Middle frontal gyrus (tissue), 1 donor: ENCODE results near the gene ZDHHC8.

Source experiments
- DNase-seq: peaks from one replicate; pipeline ENCODE4 v3.0.0-alpha.2; 2015; ENCODE audit warnings: low spot score; ENCODE audit errors: extremely low spot score

ZDHHC8 gene

DNA sequence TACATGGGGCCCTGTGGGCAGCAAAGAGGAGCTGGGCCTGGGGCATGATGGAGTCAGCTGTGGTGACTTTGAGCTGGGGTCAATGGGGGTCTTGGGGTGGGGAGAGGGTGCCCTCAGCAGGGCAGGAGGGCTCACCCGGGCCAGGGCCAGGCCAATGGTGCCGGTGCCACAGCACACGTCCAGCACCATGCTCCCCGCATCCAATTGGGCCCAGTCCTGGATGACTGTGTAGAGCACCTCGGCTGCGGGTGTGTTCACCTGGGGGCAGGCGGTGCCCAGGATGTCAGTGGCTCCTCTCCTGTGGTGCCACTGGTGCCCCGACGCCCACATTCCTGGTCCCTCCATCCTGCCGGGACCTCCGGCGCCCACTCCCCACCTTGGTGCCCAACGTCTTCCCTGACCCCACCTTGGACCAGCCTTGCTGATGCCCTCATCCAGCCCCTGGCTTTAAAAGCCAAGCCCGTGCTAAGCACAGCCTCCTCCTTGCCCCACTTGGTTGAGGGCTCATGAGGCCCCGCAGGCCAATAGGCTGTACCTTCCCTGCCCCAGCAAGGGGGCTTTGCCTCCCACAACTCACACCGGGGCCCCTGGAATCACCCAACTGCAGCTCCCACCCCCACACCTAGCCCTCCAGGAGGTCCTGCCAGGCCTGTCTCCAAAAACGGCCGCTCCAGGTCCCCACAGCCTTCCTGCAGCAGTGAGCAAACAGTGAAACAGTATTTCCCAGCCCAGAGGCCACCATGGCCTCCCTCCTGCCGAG lies 17.9 kb upstream of the ZDHHC8 start:
- DNase-seq, result no peak

DNA sequence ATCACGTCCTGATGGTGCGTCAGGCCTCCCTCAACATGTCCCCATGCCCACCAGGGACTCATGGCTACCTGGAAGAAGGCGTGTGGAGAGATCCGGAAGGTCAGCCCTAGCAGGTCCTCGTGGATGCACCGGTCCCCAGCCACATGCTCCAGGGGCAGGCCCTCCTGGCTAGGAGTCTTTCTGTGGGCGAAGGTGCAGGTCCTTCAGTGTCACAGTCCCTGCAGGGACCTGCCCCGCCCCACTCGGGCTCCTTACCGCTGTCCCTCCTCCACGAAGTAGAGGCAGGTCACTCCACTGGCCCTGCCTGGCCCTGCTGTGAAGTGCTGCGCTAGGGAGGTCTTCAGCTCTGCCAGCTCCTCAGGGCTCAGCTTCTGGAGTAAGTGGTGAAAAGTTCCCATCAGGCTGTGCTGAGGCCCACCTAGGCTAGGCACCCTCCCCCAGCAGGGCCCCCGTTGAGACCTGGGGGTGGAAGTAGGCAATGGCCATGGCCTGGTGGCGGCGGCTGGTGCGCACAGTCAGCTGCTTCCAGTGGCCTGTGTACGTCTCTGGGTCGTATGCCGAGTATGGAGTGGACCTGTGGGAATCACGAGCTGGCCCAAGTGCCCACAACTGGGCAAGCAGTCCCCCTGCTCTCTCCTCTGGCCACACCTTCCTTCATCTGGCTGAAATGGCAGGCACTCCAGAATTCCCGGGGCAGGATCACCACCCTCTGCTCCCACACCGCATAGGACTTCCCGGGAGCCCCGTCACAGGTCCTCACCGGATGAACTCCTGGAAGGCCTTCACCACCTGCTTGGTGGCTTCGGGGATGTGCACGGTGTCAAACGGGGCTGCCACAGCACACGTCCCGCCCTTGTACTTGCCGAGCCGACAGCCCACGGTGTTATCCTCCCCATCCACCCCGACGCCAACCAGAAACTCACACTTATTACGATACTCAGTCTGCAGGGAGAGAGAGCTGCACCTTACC lies 16.8 kb upstream of the ZDHHC8 start:
- DNase-seq, result no peak

DNA sequence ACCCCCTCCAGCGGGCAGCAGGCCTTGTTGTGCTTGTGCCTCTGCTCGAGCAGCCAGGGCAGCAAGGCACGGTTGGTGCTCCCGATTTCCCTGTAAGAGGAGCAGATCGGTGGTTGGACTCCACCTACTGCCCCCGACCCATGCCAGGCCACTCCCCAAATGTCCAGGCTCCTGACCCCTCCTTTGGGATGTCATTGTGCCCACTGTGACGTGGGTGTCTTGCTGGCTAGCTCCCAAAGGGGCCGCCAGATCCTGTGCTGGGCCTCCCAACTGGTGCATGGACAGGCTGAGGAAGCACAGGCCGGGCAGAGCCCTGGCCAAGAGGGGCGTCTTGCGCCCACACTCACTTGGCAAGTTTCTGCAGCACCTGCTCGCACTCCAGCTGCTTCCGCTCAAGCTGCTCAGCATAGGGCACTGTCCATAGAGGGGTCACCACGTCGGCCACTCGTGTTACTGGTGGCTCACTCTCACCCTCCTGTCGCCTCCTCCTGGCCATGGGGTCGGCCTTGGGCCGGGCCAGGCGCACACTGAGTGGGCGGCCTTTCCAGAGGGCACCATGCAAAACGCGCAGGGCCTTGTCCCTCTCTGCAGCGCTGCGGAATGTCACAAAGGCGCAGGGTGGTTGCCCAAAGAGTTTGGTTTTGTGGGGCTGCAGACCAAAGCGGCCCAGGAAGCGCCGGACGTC lies 15.8 kb upstream of the ZDHHC8 start, which contains the start of gene RANBP1:
Gene RANBP1, plus strand, starts transcription at position 414 of the 685 bp plus-strand sequence. Its CDS starts 81 bp downstream, at position 495.
- no peak for DNase-seq

DNA sequence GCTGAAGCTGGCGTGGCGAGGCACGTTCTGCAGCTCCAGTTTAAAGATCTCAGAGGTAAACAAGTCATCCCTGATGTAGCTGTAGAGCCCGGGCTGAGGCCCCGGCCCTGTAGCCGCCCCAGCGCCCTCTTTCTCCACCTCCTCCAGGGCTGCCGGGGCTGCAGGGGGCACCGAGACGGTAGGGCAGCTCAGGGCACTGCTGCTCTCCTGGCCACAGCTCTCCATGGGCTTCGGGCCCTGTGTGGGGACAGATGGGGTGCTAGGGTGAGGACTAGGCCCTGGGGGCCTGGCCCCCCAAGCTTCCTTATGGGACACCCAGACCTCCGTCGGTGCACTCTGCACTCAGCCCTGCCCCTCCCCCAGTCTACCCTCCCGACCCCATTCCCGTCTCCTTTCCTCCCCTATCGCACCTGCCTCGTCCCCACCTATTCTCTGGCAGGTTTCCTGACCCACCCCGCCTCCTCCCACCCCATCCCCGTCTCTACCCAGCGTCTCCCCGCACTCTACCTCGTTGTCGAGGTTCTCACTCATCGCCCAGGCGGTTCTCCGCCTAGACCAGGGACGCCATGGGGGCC lies 15.1 kb upstream of the ZDHHC8 start:
- DNase-seq, result no peak

DNA sequence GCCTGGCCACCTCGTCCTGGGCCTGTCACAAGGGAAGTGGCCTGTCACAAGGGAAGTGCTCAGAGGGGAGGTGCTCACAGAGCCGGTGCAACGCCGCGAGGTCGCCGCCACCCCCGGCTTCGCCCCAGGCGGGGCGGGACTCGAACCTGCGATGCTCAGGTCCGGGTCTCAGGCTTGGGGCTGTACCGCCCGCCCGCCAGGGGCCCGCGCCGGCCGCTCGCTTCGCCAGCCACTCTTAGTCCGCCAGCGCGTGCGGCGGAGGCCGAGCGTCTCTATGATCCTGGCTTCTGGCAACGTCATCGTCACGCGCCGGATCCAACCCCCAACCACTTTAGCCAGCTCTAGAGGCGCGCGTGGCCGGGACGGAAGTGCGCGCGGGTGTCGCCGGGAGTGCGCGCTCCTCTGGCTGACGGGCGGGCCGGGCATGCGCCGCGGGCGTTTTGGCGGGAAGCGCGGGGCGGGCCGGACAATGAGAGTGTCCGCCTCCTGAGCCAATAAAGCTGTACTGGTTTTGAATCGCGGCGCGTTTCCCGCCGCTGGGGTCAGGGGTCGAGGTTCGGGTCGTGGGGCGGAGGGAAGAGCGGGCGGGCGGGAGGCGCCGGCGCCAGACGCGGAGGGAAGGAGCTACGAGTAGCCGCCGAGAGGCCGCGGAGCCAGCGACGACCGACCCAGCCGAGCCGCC lies 14.5 kb upstream of the ZDHHC8 start, which contains the start of gene TRMT2A:
Gene TRMT2A, minus strand, starts transcription at position 276 of the 682 bp plus-strand sequence. CDS start 320 bp downstream, outside the sequence.
- peak; percentile 95 for DNase-seq

DNA sequence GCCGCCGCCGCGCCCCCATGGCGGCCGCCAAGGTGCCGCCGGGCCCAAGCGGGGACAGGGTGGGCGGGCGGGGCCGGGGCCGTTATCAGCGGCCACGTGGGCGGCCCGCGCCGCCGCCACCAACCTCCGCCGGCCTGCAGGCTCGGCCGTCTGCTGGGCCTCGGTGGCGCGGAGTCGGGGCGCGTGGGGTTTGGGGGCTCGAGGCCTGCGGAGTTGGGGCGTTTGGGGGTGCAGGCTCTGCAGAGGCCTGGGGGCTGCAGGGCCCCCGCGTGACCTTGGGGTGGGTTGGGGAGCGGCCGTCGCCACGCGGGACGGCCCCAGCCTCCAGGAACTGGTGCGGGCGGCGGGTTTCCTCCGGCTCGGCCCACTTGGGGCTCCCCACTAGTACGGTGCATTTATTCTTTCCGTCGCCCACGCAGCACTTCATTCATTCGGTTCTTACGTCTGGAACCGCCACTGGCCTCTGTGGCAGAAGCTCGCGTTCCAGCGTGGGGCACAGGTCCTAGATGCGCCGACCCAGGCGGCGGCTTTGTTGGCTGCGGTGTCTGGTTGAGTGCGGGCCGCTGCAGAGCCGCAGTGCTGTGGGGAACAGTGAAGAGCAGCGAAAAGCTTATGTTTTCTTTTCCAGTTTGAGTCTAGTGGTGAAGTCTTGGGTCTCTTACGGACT lies 13.8 kb upstream of the ZDHHC8 start:
- no peak for DNase-seq

DNA sequence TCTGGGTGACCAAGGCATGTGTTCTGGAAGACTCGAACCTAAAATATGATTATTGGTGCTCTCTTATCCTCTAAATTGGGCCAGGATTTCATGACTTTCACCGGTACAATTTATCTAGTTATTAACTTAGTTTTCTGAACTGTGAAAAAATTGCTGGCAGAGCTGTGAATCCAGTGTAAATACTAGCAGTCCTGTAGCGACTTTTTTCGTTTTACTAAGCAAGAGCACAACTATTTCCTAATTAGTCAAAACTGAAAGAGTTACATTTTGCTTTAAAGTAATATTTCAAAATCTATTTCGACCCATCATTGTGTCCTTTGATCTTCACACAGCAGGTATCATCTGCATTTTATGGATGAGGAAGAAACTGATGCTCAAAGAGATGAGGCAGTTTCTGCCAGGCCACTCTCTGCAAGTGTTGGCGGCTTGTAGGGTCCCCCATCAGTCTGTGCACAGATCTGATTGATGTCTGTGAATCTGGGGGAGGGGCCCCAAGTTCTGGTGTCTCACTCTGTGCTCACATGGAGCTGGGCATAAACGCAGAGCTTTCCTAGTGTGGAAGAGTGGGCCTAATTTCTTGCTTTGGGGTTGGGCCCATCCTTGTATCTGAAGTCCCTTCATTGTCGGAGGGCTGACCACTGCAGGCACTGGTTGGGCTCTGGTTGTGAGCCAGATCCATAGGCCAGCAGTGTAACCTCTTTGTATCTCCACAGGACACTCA lies 13.1 kb upstream of the ZDHHC8 start:
- DNase-seq, result no peak

DNA sequence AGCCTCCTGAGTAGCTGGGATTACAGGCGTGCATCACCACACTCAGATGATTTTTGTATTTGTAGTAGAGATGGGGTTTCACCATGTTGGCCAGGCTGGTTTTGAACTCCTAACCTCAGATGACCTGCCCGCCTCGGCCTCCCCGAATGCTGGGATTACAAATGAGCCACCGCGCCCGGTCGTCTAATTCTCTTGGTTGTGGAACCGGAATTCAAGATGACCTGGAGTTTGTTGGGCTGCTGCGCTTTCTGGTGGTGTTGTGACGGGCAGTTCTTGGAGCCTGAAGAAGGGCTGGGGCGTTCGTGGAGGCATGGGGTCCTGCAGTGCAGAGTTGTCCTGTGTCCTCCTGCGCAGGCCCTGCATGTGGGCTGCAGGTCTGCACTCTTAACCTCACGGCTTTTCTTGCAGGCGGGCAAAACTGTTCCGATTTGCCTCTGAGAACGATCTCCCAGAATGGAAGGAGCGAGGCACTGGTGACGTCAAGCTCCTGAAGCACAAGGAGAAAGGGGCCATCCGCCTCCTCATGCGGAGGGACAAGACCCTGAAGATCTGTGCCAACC lies 9.7 kb upstream of the ZDHHC8 start:
- no peak for DNase-seq

DNA sequence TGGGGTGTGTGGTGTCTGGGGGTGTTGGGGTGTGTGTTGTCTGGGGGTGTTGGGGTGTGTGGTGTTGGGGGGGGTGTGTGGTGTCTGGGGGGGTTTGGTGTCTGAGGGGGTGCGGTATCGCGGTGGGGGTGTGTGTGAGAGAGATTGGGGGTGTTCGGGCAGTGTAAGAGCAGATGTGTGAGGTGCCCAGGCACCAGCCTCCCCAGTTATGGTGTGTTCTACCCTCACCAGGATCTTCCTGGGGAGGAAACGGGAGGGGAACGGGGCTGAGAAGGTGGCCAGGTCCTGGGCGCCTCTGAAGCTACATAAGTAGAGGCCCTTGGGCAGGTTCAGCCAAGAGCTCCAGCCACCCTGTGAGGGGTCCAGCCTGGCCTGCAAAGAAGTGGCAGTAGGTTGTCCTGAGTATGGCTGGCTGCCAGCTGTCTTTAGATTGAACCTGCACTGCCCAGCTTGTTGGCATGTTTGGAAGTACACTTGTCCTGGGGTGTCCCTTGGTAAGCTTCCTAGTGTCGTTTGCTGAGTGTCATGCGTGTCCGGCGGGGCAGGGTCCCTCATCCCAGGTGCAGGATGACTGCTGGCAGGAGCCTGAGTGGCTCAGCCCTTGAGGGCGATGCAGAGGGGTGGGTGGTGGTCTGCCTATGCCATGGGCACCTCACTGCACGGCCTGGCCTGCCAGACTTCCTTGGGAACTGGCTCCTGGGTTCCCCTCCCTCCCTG lies 8.1 kb upstream of the ZDHHC8 start:
- no peak for DNase-seq

DNA sequence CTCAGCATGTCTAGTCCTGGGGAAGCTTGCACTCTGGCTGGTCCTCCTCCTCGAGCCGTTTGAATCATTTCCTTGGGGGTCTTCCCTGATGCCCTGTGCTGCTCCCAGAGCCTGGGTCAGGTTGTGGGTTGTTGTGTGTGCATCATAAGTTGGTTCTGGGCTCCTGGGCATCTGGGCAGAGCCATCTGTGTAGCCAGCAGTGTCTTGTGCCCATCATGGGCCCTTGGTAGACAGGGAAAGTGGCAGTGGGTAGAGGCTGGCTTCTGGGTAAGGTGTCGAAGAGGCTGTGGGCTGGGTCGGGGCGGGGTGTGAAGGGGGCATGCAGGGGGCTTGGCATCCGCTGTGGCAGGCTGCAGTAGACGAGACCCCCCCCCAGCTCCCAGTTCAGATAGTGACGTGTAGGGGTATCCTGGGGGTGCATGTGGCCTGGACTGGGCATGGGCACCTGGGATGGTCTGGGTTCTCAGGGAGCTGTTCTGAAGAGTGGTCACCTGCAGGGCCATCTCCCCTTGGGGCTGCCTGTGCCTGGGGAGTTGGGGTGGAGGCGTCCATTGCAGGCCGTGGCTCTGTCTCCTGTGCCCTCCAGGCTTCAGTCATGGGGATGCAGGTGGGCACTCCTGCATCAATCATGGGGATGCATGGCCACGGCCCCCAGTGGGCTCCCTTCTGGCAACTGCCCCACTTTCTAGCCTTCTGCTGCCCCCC lies 7.4 kb upstream of the ZDHHC8 start:
- DNase-seq, result no peak

DNA sequence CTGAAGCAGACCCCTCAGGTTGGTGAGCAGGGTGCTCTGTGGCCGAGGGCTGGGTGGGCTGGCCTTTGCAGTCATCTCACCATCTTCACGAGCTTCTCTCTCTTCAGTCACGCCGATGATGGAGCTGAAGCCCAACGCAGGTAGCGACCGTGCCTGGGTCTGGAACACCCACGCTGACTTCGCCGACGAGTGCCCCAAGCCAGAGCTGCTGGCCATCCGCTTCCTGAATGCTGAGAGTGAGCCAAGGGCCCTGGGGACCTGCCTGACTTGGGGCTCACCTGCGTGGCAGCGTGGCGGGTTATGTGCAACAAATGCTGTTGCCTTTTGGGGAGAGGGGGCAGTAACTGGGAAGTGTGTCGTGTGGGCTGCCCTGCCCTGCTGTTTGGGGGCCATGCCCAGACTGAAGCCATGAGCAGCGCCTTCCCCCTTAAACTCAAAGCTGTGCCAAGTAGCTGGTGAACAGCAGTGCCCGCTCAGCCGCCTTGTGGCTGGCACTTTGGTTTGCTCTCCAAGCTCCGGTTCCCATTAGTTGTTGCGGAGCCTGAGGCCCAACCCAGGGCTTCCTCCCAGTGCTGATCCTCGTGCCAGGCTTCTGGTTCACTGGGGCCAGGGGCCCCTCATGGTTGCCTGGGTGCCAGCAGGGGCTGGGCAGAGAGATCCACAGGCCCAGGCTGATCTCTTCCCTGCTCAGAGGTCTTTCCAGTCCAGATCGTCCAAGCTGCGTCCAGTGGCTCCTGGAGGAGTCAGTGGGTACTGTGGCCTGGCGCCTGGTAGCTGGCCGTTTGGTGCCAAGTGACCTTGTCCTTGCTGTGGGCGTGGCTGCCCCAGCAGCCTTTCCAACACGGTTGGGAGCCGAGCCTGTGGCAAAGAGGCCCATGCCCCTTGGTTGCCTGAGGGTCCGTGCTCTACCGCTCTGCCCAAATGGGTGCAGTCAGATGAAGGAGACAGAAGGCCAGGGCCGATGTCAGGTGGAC lies 6.1 kb upstream of the ZDHHC8 start:
- DNase-seq, result no peak

DNA sequence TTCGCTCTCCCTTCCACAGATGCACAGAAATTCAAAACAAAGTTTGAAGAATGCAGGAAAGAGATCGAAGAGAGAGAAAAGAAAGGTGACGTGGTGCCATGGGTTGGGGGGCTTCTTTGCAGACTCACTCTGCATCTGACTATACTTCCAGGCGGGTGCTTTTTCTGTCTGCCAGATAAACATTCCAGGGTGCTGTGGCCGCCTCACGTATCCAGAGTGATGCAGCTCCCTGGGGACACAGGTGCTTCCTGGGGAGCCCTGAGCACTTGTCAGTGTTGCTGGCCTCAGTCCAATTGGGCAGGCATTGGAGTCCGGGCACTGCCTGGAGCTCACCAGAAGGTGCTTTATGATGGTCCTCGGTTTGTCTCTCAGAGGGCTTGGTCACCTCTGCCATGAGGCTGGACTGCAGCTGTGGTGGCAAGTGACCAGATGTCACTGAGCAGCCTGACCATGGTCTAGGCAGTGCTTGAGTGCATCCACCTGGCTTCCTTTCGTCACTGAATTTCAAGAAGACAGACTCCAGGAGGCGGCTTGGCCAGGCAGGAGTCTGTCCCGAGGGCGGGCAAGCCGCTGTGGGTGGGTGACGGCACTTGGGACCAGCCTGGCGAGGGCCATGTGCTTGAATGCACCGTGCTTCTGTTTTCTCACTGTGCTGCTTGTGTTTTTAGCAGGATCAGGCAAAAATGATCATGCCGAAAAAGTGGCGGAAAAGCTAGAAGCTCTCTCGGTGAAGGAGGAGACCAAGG lies 5.1 kb upstream of the ZDHHC8 start:
- no peak for DNase-seq

DNA sequence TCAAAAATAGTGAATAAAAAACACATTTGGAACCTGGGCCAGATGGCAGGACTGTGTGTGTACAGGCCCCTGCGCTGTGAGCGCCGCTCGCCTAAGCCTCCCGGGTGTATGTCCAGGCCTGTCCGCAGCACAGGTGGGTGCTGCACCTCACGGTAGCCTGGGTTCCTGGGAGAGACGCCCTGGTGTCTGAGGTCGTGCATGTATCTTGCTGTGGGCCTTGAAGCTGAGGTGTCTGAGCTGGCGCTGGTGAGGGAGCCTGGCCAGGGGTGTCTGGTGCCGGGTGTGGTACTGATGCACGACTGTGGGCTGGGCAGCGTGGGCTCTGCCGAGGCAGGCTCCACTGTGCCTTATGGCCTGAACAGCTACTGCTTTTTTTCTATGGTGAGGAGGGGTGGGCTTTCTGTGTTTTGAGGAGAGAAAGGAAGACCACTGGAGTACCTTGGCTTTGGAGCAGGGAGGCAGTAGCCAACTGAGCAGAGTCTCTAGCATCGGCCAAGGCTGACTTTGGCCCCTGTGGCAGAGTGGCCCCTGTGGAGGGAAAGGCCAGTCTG lies 4.2 kb upstream of the ZDHHC8 start:
- DNase-seq, result no peak

DNA sequence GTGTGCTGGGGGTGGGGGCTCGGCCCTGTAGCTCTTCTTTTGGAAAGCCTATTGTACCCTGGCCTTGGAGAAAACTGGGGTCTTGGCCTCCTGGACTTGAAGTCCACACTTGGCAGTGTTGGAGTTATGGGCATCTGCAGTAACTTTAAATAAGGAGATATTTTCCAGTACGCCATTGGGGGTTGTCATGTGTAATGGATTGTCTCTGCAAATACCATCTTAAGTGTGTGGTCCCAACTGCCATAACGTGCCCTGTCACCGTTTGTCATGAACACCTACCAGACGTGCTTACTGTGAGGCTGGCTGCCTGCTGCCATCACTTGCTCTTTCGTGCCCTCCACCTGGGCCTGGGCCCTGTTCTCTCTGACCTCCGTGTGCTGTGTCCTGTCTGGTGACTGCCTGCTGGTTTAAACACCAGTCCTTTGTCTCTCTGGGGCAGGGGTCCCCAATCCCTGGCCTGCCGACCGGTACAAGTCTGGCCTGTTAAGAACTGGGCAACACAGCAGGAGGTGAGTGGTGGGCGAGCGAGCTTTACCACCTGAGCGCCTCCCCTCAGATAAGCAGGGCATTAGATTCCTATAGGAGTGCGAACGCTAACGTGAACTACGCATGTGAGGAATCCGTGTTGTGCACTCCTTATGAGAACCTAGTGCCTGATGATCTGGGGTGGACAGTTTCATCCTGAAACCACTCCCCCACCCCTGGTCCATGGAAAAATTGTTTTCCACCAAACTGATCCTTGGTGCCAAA lies 3.6 kb upstream of the ZDHHC8 start:
- no peak for DNase-seq

DNA sequence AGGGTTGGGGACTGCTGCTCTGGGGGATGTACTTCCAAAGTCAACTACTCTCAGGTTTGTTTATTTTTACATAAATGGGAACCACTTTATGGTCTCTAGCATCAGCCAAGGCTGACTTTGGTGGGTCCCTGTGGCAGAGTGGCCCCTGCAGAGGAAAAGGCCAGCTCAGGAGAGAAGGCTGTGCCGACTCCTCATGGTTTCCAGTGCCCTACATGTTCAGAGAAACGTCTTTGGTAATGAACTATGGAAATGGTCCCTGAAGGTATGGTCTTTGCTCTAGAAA lies 3.0 kb upstream of the ZDHHC8 start:
- no peak for DNase-seq
